ENCODE measurements around the gene CST9L. TPM values are rescaled to one million over a fixed set of nuclear protein-coding genes. Genes with fewer than 3 reads are reported as not detected.
A peak's percentile ranks its signal among the peaks of the same experiment; 100 is the strongest.

Gene CST9L, protein sequence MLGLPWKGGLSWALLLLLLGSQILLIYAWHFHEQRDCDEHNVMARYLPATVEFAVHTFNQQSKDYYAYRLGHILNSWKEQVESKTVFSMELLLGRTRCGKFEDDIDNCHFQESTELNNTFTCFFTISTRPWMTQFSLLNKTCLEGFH
- not detected in 2 replicates for total RNA-seq (2014; rRNA removed; shearing (Covaris generic))

GRCh38 chr20:23568320-23568970 is at the start of gene CST9L:
Gene CST9L (minus strand): TSS chr20:23568484. CDS start chr20:23568450, 34 bp downstream.
- no peak within 1 kb of the TSS for H3K4me3 ChIP-seq (ENCODE audit: insufficient read depth, low read depth, low read length)
- H3K36me3 ChIP-seq (replicated peaks; ENCODE audit: control insufficient read depth, insufficient read depth, low read length) = no peaks in the 10 kb centered on the region
- no peak for DNase-seq
- no peaks in the 10 kb centered on the region for H3K27me3 ChIP-seq (ENCODE audit: control insufficient read depth, insufficient read depth, low read length)

- Histone ChIP-seq H3K27me3 (ENCODE audit: control insufficient read depth, insufficient read depth, low read length) (no peaks in the 10 kb centered on the region), H3K4me3 (ENCODE audit: insufficient read depth, low read depth, low read length) (no peak overlapping the region), H3K36me3 (replicated peaks; ENCODE audit: control insufficient read depth, insufficient read depth, low read length) (no peaks in the 10 kb centered on the region)
- no peak for DNase-seq
These were observed 45.9 kb upstream of the CST9L start for GRCh38 chr20:23614163-23614562.

- H3K27me3 ChIP-seq (ENCODE audit: control insufficient read depth, insufficient read depth, low read length) = no peaks in the 10 kb centered on the region
- no peak overlapping the region for H3K4me3 ChIP-seq (ENCODE audit: insufficient read depth, low read depth, low read length)
- DNase-seq = no peak
- H3K36me3 ChIP-seq (replicated peaks; ENCODE audit: control insufficient read depth, insufficient read depth, low read length) = no peaks in the 10 kb centered on the region
These were observed 45.4 kb upstream of the CST9L start for GRCh38 chr20:23613676-23614075.

- DNase-seq = no peak
- Histone ChIP-seq H3K27me3 (ENCODE audit: control insufficient read depth, insufficient read depth, low read length) (no peaks in the 10 kb centered on the region; the same call in 1 of the 2 replicates), H3K4me3 (ENCODE audit: insufficient read depth, low read depth, low read length) (no peak overlapping the region), H3K36me3 (replicated peaks; ENCODE audit: control insufficient read depth, insufficient read depth, low read length) (no peaks in the 10 kb centered on the region)
These were observed 44.1 kb upstream of the CST9L start for GRCh38 chr20:23612396-23612795.

- no peak for DNase-seq
- Histone ChIP-seq H3K4me3 (ENCODE audit: insufficient read depth, low read depth, low read length) (no peak overlapping the region), H3K27me3 (ENCODE audit: control insufficient read depth, insufficient read depth, low read length) (no peaks in the 10 kb centered on the region; the same call in 1 of the 2 replicates), H3K36me3 (replicated peaks; ENCODE audit: control insufficient read depth, insufficient read depth, low read length) (no peaks in the 10 kb centered on the region)
These were observed 41.3 kb upstream of the CST9L start for GRCh38 chr20:23609486-23610109.

DNA sequence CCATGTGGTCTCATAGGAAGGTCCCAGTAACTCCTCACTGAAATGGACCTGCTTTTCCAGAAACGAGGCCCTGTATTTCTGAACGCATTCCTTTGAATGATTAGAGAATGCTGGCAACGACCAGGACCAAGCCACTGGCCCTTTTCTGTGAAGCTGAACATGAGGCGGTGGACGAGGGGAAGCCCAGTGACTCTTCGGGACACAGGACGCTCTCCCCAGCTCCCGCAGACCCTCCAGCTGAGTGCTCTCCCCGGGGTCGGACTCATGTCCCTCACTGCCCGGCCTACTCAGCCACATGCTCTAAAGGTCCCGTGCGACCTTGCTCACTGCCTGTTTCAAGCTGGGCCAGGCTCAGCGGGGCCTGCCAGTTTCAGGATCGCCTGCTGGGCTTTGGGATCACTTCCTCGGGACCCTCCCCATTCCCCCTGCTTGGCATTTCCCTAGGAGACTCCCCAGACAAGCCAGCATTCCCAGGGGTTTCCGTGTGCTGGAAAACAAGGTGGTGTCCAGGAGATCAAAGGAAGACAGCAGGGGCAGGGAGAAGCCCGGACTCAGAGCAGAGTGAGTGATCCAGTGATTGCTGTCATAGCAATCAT is 40.1 kb upstream of the CST9L start:
- no peak overlapping the region for H3K4me3 ChIP-seq (ENCODE audit: insufficient read depth, low read depth, low read length)
- H3K27me3 ChIP-seq (ENCODE audit: control insufficient read depth, insufficient read depth, low read length) = no peaks in the 10 kb centered on the region; the same call in 1 of the 2 replicates
- DNase-seq = no peak
- no peaks in the 10 kb centered on the region for H3K36me3 ChIP-seq (replicated peaks; ENCODE audit: control insufficient read depth, insufficient read depth, low read length)

- Histone ChIP-seq H3K27me3 (ENCODE audit: control insufficient read depth, insufficient read depth, low read length) (no peaks in the 10 kb centered on the region; the same call in 1 of the 2 replicates), H3K4me3 (ENCODE audit: insufficient read depth, low read depth, low read length) (no peak overlapping the region), H3K36me3 (replicated peaks; ENCODE audit: control insufficient read depth, insufficient read depth, low read length) (no peaks in the 10 kb centered on the region)
- no peak for DNase-seq
These were observed 39.4 kb upstream of the CST9L start for GRCh38 chr20:23607497-23608245.

GRCh38 chr20:23606652-23607049 is 38.4 kb upstream of the CST9L start:
- peak; percentile 90 for DNase-seq
- Histone ChIP-seq H3K36me3 (replicated peaks; ENCODE audit: control insufficient read depth, insufficient read depth, low read length) (no peaks in the 10 kb centered on the region), H3K4me3 (ENCODE audit: insufficient read depth, low read depth, low read length) (no peak overlapping the region), H3K27me3 (ENCODE audit: control insufficient read depth, insufficient read depth, low read length) (no peaks in the 10 kb centered on the region; the same call in 1 of the 2 replicates)

DNA sequence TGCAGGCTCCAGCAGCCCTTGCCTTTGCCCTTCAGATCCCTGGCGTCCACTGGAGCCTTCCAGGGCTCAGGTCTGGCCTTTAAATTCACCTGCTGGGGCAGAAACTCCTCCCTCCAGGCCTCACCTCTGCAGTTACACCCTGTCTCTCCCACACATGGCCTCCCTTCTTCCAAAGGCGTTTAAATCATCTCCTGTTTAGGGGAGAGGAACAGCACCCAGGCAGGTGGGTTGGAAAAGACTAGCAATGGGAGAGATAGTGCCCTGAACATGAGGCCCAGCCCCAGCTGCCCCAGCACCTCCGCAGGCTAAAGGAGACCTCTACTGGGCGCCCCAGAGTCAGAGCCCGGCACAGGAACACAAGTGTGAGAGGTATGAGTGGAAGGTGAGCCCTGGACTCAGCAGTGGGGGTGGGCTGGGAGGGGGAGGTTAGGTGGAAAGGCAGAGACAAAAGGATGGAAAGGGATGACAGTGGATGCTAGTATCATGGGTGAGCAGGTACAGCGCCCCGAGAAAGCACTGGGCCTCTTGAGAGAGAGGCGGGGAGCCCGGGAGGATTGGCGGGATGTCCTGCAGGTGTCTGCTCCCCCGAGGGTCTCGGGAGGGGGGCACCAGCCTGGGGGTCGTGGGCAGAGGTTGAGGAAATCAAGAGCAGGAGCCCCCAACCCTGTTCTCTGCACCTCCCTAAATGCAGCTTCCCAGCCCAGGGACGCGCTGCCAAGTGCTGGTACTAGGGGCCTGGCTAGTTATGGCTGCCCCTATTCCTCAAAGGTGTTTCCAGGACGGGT is 37.8 kb upstream of the CST9L start, which contains the start of gene CST9:
Gene CST9 (minus strand): TSS at position 51 of the 785 bp plus-strand sequence. CDS start 53 bp downstream, outside the sequence.
- DNase-seq = no peak

DNA sequence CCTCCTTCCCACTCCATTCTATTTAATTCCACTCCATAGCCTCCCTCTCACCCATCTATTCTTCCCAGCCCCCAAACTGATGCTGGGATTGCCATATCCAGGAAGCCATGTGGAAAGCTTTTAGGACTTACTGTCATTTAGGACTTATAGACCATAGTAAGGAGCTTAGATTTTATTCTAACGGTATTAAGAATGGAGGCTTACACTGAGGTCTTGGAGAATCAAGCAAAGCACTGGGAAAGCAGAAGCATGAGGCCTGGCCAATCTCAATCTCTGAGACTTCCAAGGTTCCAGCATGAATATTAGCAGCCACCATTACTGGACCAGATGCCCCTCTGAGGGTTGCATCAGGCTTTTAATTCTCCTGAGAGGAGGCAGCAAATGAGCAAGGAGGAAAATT is 36.0 kb upstream of the CST9L start:
- no peak overlapping the region for H3K4me3 ChIP-seq (ENCODE audit: insufficient read depth, low read depth, low read length)
- H3K27me3 ChIP-seq (ENCODE audit: control insufficient read depth, insufficient read depth, low read length) = no peaks in the 10 kb centered on the region; the same call in 1 of the 2 replicates
- H3K36me3 ChIP-seq (replicated peaks; ENCODE audit: control insufficient read depth, insufficient read depth, low read length) = no peaks in the 10 kb centered on the region
- DNase-seq = no peak

More for the DNA sequence above, 37.8 kb upstream of the CST9L start, which contains the start of gene CST9:
- no peaks in the 10 kb centered on the region; the same call in 1 of the 2 replicates for H3K27me3 ChIP-seq (ENCODE audit: control insufficient read depth, insufficient read depth, low read length)
- no peak within 1 kb of the TSS for H3K4me3 ChIP-seq (ENCODE audit: insufficient read depth, low read depth, low read length)
- H3K36me3 ChIP-seq (replicated peaks; ENCODE audit: control insufficient read depth, insufficient read depth, low read length) = no peaks in the 10 kb centered on the region

DNA sequence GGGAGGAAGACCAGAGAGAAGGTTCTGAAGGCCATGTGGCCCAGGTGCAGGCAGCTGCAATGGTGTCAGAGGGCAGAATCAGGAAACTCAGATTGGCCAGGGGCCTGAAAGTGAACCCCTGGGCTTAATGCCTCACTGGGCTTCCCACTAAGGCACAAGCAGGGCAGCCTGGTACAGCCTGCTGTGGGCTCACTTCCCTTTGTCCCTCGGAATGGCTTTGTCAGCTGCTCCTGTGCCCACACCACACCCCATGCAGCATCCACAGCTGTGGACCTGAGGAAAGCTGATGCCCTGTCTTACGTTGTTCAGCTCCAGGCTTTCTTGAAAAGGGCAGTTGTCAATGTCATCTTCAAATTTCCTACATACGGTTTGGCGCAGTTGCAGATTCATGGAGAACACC is 35.0 kb upstream of the CST9L start:
- no peak for DNase-seq
- no peaks in the 10 kb centered on the region for H3K36me3 ChIP-seq (replicated peaks; ENCODE audit: control insufficient read depth, insufficient read depth, low read length)
- no peak overlapping the region for H3K4me3 ChIP-seq (ENCODE audit: insufficient read depth, low read depth, low read length)
- no peaks in the 10 kb centered on the region; the same call in 1 of the 2 replicates for H3K27me3 ChIP-seq (ENCODE audit: control insufficient read depth, insufficient read depth, low read length)

- Histone ChIP-seq H3K4me3 (ENCODE audit: insufficient read depth, low read depth, low read length) (no peak overlapping the region), H3K27me3 (ENCODE audit: control insufficient read depth, insufficient read depth, low read length) (no peaks in the 10 kb centered on the region; the same call in 1 of the 2 replicates), H3K36me3 (replicated peaks; ENCODE audit: control insufficient read depth, insufficient read depth, low read length) (no peaks in the 10 kb centered on the region)
- DNase-seq = no peak
These were observed 34.4 kb upstream of the CST9L start for GRCh38 chr20:23602699-23603098.

- DNase-seq = no peak
- no peaks in the 10 kb centered on the region for H3K36me3 ChIP-seq (replicated peaks; ENCODE audit: control insufficient read depth, insufficient read depth, low read length)
- H3K4me3 ChIP-seq (ENCODE audit: insufficient read depth, low read depth, low read length) = no peak overlapping the region
These were observed 34.0 kb upstream of the CST9L start for GRCh38 chr20:23602241-23602640.

More at GRCh38 chr20:23602241-23602640, 34.0 kb upstream of the CST9L start:
- H3K27me3 ChIP-seq (ENCODE audit: control insufficient read depth, insufficient read depth, low read length) = no peaks in the 10 kb centered on the region; the same call in 1 of the 2 replicates

Measured in H7 (cell line).